Kidney epithelial cell (primary cell): ENCODE results near the gene CDON. TPM values are rescaled to one million over a fixed set of nuclear protein-coding genes. Genes with fewer than 3 reads are reported as not detected.

Source experiments
- DNase-seq: peaks from one replicate; pipeline ENCODE4 v3.0.0-alpha.2; 2010; ENCODE audit warnings: low read depth
- H3K27me3 ChIP-seq: 2 replicates; pipeline ENCODE4 v1.6.0; 2011; ENCODE audit warnings: low read length; ENCODE audit not compliant: control insufficient read depth, insufficient read depth
- H3K36me3 ChIP-seq: 2 replicates; pipeline ENCODE4 v1.5.1; 2011; ENCODE audit warnings: low read length; ENCODE audit not compliant: control insufficient read depth, insufficient read depth
- H3K4me3 ChIP-seq: 2 replicates; pipeline ENCODE4 v1.5.1; 2011; ENCODE audit warnings: low read depth, mild to moderate bottlenecking, control low read depth, low read length
- total RNA-seq: library from RNA; depleted of rRNA; stranded (reverse); fragments of >200 nt; gene quantifications from 2 replicates; pipeline ENCODE4 v1.2.3, GENCODE V29; 2015
- TF ChIP-seq, protein P1 (sequence below): IDR thresholded peaks from 2 replicates; pipeline ENCODE4 v1.5.1; 2011; ENCODE audit warnings: mild to moderate bottlenecking, moderate library complexity, low read length, control low read depth, inconsistent platforms; ENCODE audit not compliant: insufficient read depth, poor library complexity, severe bottlenecking

CDON gene
- total RNA-seq, 1 donor from 2014 or later: 10.4 TPM

GRCh38 chr11:126054882-126055281 is 7.8 kb downstream of the CDON start:
- TF ChIP-seq, protein P1, sequence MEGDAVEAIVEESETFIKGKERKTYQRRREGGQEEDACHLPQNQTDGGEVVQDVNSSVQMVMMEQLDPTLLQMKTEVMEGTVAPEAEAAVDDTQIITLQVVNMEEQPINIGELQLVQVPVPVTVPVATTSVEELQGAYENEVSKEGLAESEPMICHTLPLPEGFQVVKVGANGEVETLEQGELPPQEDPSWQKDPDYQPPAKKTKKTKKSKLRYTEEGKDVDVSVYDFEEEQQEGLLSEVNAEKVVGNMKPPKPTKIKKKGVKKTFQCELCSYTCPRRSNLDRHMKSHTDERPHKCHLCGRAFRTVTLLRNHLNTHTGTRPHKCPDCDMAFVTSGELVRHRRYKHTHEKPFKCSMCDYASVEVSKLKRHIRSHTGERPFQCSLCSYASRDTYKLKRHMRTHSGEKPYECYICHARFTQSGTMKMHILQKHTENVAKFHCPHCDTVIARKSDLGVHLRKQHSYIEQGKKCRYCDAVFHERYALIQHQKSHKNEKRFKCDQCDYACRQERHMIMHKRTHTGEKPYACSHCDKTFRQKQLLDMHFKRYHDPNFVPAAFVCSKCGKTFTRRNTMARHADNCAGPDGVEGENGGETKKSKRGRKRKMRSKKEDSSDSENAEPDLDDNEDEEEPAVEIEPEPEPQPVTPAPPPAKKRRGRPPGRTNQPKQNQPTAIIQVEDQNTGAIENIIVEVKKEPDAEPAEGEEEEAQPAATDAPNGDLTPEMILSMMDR: no peak
- no peak for DNase-seq
- H3K27me3 ChIP-seq: no peaks in the 10 kb centered on the region
- no peaks in the 10 kb centered on the region for H3K36me3 ChIP-seq
- no peak overlapping the region for H3K4me3 ChIP-seq

GRCh38 chr11:126054408-126054807 is 8.3 kb downstream of the CDON start:
- Histone ChIP-seq H3K27me3 (no peaks in the 10 kb centered on the region), H3K36me3 (no peaks in the 10 kb centered on the region), H3K4me3 (no peak overlapping the region)
- TF ChIP-seq, protein P1: no peak
- DNase-seq: no peak

DNA sequence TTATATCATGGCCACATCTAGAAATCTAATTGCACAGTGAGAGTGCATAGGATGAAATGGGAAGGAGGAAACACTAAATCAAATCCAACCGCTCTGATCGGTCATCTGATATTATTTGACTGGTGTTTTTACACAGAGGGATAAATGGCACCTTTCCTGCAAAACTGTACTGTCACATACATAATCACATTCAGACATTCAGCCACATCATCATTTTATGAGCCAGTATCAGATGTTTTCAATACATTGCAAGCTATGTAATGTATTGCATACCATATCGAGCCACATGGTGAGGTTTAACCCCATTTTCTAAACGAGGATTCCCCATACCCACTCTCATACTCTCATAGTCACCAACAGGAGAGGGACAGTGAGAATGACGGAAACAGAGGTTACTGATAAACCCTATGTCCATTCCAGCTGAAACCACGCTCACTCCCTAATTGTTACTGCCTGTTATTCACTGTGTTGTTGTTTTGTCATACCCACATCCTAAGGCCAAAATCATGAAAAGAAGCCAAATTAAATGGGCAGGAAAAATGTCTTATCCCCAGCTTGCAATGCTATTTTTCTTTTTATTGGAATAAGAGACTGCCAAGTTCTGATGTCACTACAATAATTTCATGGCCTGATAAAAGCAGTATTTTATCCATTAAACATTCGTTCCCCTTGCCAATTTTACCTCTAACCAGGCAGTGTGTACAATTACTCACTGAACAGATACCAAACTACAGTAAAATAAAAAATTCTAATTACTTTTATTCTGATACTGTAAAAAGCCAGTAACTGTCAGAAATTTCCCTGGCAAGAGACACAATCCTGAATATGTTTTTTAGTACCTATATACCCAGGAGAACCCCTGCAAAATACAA is 9.0 kb downstream of the CDON start:
- H3K36me3 ChIP-seq: no peaks in the 10 kb centered on the region
- no peak for DNase-seq
- no peak overlapping the region for H3K4me3 ChIP-seq
- no peaks in the 10 kb centered on the region for H3K27me3 ChIP-seq
- TF ChIP-seq, protein P1: no peak

DNA sequence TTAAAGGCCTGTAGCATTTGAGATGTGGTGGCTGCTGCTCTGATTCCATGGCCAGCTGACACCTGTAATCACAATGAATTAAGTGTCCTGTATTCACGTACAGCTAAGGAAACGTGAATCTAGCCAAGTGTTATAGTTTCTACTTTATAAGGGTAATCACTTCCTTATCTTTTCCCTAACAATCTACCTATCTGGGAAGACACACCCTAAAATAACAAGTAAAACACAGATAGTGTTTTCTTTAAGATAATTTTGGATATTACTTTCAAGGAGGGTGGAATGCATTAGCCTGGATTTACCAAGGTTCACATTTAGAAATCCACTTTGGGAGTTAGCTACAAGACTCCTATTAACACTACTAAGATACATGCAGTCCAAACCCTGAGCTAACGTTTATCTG is 11.5 kb downstream of the CDON start:
- Histone ChIP-seq H3K27me3 (no peaks in the 10 kb centered on the region), H3K36me3 (no peaks in the 10 kb centered on the region), H3K4me3 (no peak overlapping the region)
- TF ChIP-seq, protein P1: no peak
- no peak for DNase-seq

DNA sequence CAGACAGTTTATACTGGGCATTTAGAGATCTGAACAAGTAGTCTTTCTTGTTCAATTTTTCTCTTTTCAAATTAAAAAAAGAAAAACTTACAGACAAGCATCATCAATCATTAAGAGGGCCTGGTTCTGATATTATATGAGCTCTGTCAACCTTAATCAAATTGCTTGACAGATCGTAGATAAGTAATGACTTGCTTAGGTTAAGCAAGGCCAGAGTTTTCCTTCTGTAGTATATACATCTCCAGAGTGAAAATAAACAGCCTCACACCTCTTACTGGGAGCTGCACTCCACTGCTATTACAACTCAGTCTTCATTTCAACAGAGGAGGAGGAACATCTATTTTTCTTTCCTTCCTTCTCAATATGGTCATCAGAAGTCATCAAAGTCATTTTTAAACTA is 13.5 kb downstream of the CDON start:
- DNase-seq: no peak
- H3K4me3 ChIP-seq: no peak overlapping the region
- TF ChIP-seq, protein P1: no peak
- no peaks in the 10 kb centered on the region for H3K27me3 ChIP-seq
- no peaks in the 10 kb centered on the region for H3K36me3 ChIP-seq

- TF ChIP-seq, protein P1: no peak
- no peak for DNase-seq
- H3K27me3 ChIP-seq: no peaks in the 10 kb centered on the region
- H3K36me3 ChIP-seq: no peaks in the 10 kb centered on the region
- no peak overlapping the region for H3K4me3 ChIP-seq
These were observed 14.5 kb downstream of the CDON start for GRCh38 chr11:126048197-126048596.
